NT2/D1 (cell line): Measurements from ENCODE around the gene SLC9A3.

Source experiments
- SUZ12 ChIP-seq: IDR thresholded peaks from 2 replicates; pipeline ENCODE4 v1.6.1; 2011; ENCODE audit not compliant: insufficient read length, insufficient read depth; ENCODE audit errors: extremely low read depth
- ZNF274 ChIP-seq: IDR thresholded peaks from 2 replicates; pipeline ENCODE4 v1.6.1; 2011; ENCODE audit warnings: mild to moderate bottlenecking, low read depth, low read length

- no peak for TF ChIP-seq ZNF274
- TF ChIP-seq SUZ12: no peak
These were observed 92.6 kb downstream of the SLC9A3 start for GRCh38 chr5:431711-432050.
